HK-2 (cell line): Measurements from ENCODE around the gene SCUBE1.

ENCODE experiments used
- DNase-seq: peaks from one replicate; pipeline ENCODE4 v3.0.0-alpha.2; 2018; ENCODE audit not compliant: unreplicated experiment

The SCUBE1 gene

GRCh38 chr22:43343262-43343669, at the start of gene SCUBE1:
TSS of gene SCUBE1 (minus strand) at chr22:43343372. CDS start at chr22:43343261, 111 bp downstream.
- DNase-seq = no peak

- no peak for DNase-seq
Observed at GRCh38 chr22:43392385-43392989, 49.3 kb upstream of the SCUBE1 start.

GRCh38 chr22:43391306-43391705, 48.1 kb upstream of the SCUBE1 start:
- DNase-seq = no peak

- no peak for DNase-seq
Observed at GRCh38 chr22:43390872-43391271, 47.7 kb upstream of the SCUBE1 start.

- no peak for DNase-seq
Observed at GRCh38 chr22:43390166-43390565, 47.0 kb upstream of the SCUBE1 start.

- DNase-seq = no peak
Observed at GRCh38 chr22:43389227-43389836, 46.2 kb upstream of the SCUBE1 start.

- DNase-seq = peak; percentile 72
Observed at GRCh38 chr22:43388420-43388851, 45.3 kb upstream of the SCUBE1 start.

- no peak for DNase-seq
Observed at GRCh38 chr22:43387815-43388214, 44.6 kb upstream of the SCUBE1 start.

GRCh38 chr22:43385770-43386641, 42.8 kb upstream of the SCUBE1 start:
- peak; percentile 76 for DNase-seq

- no peak for DNase-seq
Observed at GRCh38 chr22:43384863-43385262, 41.7 kb upstream of the SCUBE1 start.

GRCh38 chr22:43381693-43382092, 38.5 kb upstream of the SCUBE1 start:
- no peak for DNase-seq

GRCh38 chr22:43377896-43378704, 34.9 kb upstream of the SCUBE1 start:
- DNase-seq = no peak

- no peak for DNase-seq
Observed at GRCh38 chr22:43377548-43377895, 34.4 kb upstream of the SCUBE1 start.

GRCh38 chr22:43376765-43377547, 33.8 kb upstream of the SCUBE1 start:
- DNase-seq = no peak

GRCh38 chr22:43375951-43376455, 32.8 kb upstream of the SCUBE1 start:
- DNase-seq = no peak

GRCh38 chr22:43370036-43370435, 26.9 kb upstream of the SCUBE1 start:
- DNase-seq = no peak

- no peak for DNase-seq
Observed at GRCh38 chr22:43365715-43366440, 22.7 kb upstream of the SCUBE1 start.

GRCh38 chr22:43364169-43364435, 20.9 kb upstream of the SCUBE1 start:
- DNase-seq = no peak

- no peak for DNase-seq
Observed at GRCh38 chr22:43363315-43364168, 20.4 kb upstream of the SCUBE1 start.

- no peak for DNase-seq
Observed at GRCh38 chr22:43360576-43360975, 17.4 kb upstream of the SCUBE1 start.
